Progenitor cell of endocrine pancreas (in vitro differentiated cells): Measurements from ENCODE around the gene GH2. TPM values are rescaled to one million over a fixed set of nuclear protein-coding genes. Genes with fewer than 3 reads are reported as not detected.

ENCODE experiments used
- DNase-seq: peaks from one replicate; pipeline ENCODE4 v3.0.0; 2021; ENCODE audit warnings: low spot score; ENCODE audit not compliant: unreplicated experiment
- H3K27ac Mint-ChIP-seq: 2 replicates; pipeline ENCODE4 v1.8.0; 2021; ENCODE audit warnings: mild to moderate bottlenecking, moderate library complexity, mixed read lengths
- H3K27me3 Mint-ChIP-seq: 2 replicates; pipeline ENCODE4 v1.8.0; 2021; ENCODE audit warnings: mixed read lengths
- H3K36me3 Mint-ChIP-seq: 2 replicates; pipeline ENCODE4 v1.8.0; 2022; ENCODE audit warnings: mixed read lengths; ENCODE audit not compliant: insufficient read depth
- H3K4me1 Mint-ChIP-seq: 2 replicates; pipeline ENCODE4 v1.8.0; 2021; ENCODE audit warnings: low read depth, mixed read lengths
- H3K4me3 Mint-ChIP-seq: 2 replicates; pipeline ENCODE4 v1.8.0; 2021; ENCODE audit warnings: low read depth, mild to moderate bottlenecking, moderate library complexity, mixed read lengths
- H3K9me3 Mint-ChIP-seq: 2 replicates; pipeline ENCODE4 v1.8.0; 2021; ENCODE audit warnings: low read depth, mixed read lengths
- CTCF ChIP-seq: fragments of 200-600 bp; sonication (generic); IDR thresholded peaks from one replicate; pipeline ENCODE4 v1.5.0; 2021; ENCODE audit warnings: antibody characterized with exemption, mild to moderate bottlenecking; ENCODE audit not compliant: unreplicated experiment
- total RNA-seq: library from RNA; stranded (reverse); gene quantifications from 2 replicates; pipeline ENCODE4 v1.2.1, GENCODE V29; 2021

GH2 gene
- total RNA-seq, 1 donor from 2014 or later: not detected

GRCh38 chr17:63853260-63853659, 28.5 kb downstream of the GH2 start:
- no peak overlapping the region for H3K27ac Mint-ChIP-seq
- no peak overlapping the region for H3K4me3 Mint-ChIP-seq
- peaks cover 2% of the 10 kb centered on the region for H3K4me1 Mint-ChIP-seq
- peaks cover 4% of the 10 kb centered on the region for H3K9me3 Mint-ChIP-seq
- no peak for TF ChIP-seq CTCF
- H3K27me3 Mint-ChIP-seq: peaks cover 21% of the 10 kb centered on the region
- H3K36me3 Mint-ChIP-seq: peaks cover 3% of the 10 kb centered on the region
- no peak for DNase-seq

- Mint-ChIP-seq H3K27me3 (peaks cover 38% of the 10 kb centered on the region), H3K27ac (no peak overlapping the region)
Observed at GRCh38 chr17:63850401-63850800, 31.3 kb downstream of the GH2 start.

GRCh38 chr17:63848834-63849689, 32.7 kb downstream of the GH2 start:
- peaks cover 38% of the 10 kb centered on the region for H3K27me3 Mint-ChIP-seq
- H3K27ac Mint-ChIP-seq: peak overlapping the region; percentile 98
- TF ChIP-seq CTCF: peak; percentile 70
- H3K4me3 Mint-ChIP-seq: peak overlapping the region; percentile 68
- H3K36me3 Mint-ChIP-seq: peaks cover 6% of the 10 kb centered on the region
- peak; percentile 81 for DNase-seq
- H3K9me3 Mint-ChIP-seq: peaks cover 9% of the 10 kb centered on the region
- peaks cover 3% of the 10 kb centered on the region for H3K4me1 Mint-ChIP-seq

More at GRCh38 chr17:63850401-63850800, 31.3 kb downstream of the GH2 start:
- Mint-ChIP-seq H3K4me1 (peaks cover 2% of the 10 kb centered on the region), H3K9me3 (peaks cover 9% of the 10 kb centered on the region), H3K4me3 (no peak overlapping the region), H3K36me3 (peaks cover 6% of the 10 kb centered on the region)
- DNase-seq: no peak
- TF ChIP-seq CTCF: no peak

GRCh38 chr17:63847525-63848249, 34.1 kb downstream of the GH2 start:
- H3K27ac Mint-ChIP-seq: no peak overlapping the region
- peaks cover 5% of the 10 kb centered on the region for H3K4me1 Mint-ChIP-seq
- TF ChIP-seq CTCF: no peak
- peaks cover 6% of the 10 kb centered on the region for H3K36me3 Mint-ChIP-seq
- H3K9me3 Mint-ChIP-seq: peaks cover 9% of the 10 kb centered on the region
- H3K4me3 Mint-ChIP-seq: peak overlapping the region; percentile 24
- DNase-seq: no peak
- peaks cover 37% of the 10 kb centered on the region for H3K27me3 Mint-ChIP-seq

- TF ChIP-seq CTCF: no peak
- peaks cover 18% of the 10 kb centered on the region for H3K4me1 Mint-ChIP-seq
- H3K4me3 Mint-ChIP-seq: no peak overlapping the region
- no peak for DNase-seq
- H3K9me3 Mint-ChIP-seq: peaks cover 9% of the 10 kb centered on the region
- H3K27ac Mint-ChIP-seq: no peak overlapping the region
- peaks cover 6% of the 10 kb centered on the region for H3K36me3 Mint-ChIP-seq
- peaks cover 31% of the 10 kb centered on the region for H3K27me3 Mint-ChIP-seq
Observed at GRCh38 chr17:63845509-63845908, 36.2 kb downstream of the GH2 start.
